Islet of Langerhans (tissue), 1 donor: ENCODE measurements around the gene NLRP8.
"Not testable (repeated sequence)": the region's sequence is repeated elsewhere in the genome, so short reads cannot be mapped to it uniquely, and the experiment has no call there.

ENCODE experiments used
- FAIRE-seq: peaks from one replicate; lab custom pipeline; 2011; peaks lifted over from hg19 to GRCh38; lab: Jason Lieb, UNC

NLRP8 gene

DNA sequence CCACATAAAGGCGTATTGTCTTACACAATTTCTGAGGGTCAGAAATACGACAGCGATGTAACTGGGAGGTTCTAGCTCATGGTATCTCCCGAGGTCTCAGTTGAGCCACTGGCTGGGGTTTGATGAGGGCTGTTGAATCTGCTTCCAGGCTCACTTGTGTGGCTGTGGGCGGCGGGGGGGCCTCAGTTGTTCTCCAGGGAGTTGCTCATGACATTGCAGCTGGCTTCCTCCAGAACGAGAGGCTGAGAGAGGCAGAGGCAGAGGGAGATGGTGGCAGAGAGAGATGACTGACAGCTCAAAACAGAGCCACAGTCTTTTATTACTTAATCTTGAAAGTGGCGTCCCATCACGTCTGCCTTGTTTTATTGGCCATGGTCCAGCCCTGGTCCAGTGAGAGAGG lies 32.8 kb downstream of the NLRP8 start:
- no peak for FAIRE-seq

DNA sequence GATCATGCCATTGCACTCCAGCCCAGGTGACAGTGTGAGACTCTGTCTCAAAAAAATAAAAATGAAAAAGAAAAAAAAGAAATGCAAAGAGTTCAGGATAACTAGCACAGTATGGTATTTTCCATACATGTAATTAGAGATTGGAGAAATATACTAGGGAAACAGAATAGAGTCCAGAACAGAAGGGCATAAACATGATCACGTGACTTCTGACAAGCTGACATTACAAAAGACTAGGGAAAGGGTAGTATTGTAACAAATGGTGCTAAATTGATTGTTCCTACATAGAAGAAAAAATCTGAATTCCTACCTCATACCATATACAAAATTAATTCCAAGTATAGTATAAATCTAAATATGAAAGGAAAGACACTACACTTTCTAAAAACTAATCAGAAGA lies 37.6 kb downstream of the NLRP8 start:
- FAIRE-seq = no peak

DNA sequence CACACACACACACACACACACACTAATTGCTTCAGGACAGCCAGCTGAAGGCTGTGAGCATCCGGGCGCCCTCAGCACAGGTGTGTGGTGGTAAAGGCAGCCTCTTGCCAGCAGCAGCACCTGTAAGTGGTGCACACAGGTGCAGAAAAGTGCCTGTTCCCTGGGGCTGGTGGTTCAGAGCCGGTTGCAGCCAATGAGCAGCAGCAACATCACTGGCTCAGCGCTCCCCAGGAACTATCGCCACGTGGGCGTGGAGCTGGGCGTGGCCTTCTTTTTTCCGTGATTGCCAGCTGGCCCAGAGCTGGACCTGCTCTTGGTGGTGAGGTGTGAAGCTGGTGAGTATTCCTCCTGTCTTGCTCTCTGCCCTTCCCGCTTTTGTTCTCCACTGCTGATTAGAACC lies 38.9 kb downstream of the NLRP8 start, which contains the start of gene NLRP5:
Gene NLRP5, plus strand, starts transcription at position 289 of the 400 bp plus-strand sequence.
- FAIRE-seq = no peak

DNA sequence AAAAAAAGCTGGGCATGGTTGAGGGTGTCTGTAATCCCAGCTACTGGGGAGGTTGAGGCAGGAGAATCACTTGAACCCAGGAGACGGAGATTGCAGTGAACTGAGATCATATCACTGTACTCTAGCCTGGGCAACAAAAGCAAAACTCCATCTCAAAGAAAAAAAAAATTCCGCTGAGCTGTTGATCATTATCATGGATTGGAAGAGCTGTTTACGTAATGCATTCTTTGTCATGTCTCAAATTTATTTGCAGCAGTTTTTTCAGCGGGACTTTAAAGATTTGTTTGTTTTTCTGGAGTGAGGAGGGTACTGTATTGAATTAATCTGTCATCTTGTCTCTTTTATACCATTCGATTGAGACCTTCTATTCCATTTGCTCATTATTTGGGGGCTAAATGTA lies 43.2 kb downstream of the NLRP8 start:
- FAIRE-seq = no peak

DNA sequence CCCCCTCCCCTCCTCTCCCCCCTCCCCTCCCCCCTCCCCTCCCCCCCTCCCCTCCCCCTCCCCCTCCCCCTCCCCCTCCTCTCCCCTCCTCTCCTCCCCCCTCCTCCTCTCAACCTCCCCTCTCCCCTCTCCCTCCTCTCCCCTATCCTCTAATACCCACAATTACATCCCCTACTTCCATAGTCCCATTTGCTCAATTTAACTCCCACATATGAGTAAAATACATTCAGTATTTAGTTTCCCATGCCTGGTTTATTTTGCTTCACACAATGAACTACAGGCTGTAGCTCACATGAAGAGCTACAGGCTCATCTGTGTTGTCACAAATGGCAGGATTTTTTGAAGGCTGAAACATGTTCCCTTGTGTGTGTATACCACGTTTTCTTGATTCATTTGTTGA lies 45.9 kb downstream of the NLRP8 start:
- no peak for FAIRE-seq

DNA sequence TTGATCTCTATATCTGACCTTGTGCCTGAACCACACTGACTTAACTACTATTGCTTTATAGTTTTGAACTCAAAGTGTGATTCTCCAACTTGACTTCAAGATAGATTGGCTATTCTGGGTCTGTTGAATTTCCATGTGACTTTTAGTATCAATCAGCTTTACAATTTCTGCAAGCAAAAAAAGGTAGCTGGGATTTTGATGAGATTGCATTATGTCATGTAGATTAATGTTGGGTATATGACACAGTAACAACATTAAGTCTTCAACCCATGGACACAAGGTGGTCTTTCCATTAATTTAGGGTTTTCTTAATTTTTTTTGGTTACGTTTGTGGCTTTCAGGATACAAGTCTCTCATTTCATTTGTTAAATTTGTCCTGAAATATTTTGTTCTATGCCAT lies 67.1 kb downstream of the NLRP8 start:
- no peak for FAIRE-seq

DNA sequence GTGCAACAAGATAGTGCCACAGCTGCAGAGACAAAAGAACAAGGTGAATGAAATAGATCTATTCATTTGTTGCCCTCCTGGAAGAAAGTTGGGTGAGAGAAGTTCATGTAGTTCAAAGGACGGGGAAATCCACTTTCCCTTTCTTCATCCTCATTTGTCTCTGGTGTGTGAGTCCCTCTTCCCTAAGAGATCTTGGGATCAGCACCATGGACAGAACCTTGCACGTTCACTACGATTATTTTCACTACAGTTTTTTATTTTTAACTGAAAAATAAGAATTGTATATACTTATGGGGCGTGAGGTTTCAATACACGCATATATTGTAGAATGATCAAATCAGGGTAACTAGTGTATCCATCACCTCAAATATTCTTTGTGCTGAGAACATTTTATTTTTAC lies 68.1 kb downstream of the NLRP8 start:
- FAIRE-seq = no peak

DNA sequence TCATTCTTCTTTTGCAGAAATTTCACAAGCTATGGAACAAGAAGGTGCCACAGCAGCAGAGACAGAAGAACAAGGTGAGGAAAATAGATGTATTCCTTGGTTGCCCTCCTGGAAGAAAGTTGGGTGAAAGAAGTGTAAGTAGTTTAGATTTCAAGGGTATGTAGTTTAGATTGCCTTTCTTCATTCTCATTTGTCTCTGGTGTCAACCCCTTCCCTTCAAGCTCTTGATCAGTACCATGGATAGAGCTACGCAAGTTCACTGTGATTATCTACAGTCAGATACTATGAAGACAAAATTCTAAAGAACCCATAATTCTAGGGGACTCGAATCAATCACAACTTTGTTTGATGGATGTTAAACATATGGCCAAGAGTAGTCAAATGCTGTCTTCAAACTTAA lies 71.7 kb downstream of the NLRP8 start:
- FAIRE-seq = not testable (repeated sequence)

DNA sequence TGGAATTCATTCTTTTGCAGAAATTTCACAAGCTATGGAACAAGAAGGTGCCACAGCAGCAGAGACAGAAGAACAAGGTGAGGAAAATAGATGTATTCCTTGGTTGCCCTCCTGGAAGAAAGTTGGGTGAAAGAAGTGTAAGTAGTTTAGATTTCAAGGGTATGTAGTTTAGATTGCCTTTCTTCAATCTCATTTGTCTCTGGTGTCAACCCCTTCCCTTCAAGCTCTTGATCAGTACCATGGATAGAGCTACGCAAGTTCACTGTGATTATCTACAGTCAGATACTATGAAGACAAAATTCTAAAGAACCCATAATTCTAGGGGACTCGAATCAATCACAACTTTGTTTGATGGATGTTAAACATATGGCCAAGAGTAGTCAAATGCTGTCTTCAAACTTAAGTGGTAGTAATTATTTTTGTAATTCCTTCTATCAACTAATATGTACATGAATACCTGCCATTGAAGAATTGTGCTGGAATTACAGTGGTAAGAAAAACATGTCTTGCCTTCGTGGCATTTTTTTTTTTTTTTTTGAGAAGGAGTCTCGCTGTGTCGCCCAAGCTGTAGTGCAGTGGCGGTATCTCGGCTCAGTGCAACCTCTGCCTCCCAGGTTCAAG lies 72.8 kb downstream of the NLRP8 start:
- not testable (repeated sequence) for FAIRE-seq

DNA sequence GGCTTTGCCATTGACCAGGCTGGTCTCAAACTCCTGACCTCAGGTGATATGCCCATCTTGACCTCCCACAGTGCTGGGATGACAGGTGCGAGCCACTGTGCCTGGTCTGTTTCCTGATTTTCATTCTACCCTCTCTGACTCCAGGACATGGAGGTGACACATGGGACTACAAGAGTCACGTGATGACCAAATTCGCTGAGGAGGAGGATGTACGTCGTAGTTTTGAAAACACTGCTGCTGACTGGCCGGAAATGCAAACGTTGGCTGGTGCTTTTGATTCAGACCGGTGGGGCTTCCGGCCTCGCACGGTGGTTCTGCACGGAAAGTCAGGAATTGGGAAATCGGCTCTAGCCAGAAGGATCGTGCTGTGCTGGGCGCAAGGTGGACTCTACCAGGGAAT lies 79.1 kb downstream of the NLRP8 start:
- no peak for FAIRE-seq
